Posterior vena cava (tissue), 2 donors: Measurements from ENCODE around the gene SHC4. TPM values are rescaled to one million over a fixed set of nuclear protein-coding genes. Genes with fewer than 3 reads are reported as not detected.
A peak's percentile ranks its signal among the peaks of the same experiment; 100 is the strongest.
"Not testable (repeated sequence)": the region's sequence is repeated elsewhere in the genome, so short reads cannot be mapped to it uniquely, and the experiment has no call there.

Experiments
- DNase-seq: peaks from one replicate; pipeline ENCODE4 v3.0.0-alpha.2; 2020; ENCODE audit warnings: low spot score
- intact Hi-C, 2 donors: fragments of 100-400 bp; cut with DNase I; formaldehyde crosslinking; loops; one replicate each; pipeline versions ENCODE4 v1.14.1 to v1.14.2; 2022 to 2023
- total RNA-seq, 2 donors: library from RNA; stranded (reverse); fragmentation: NEBNext Ultra II Directional; extraction: Animal tissue kit (Norgen Biotek cat#: 25700); gene quantifications; one replicate each; pipeline ENCODE4 v1.2.1, GENCODE V29; 2021
- donor health status: DM: yes; HTN: yes; CAD: no.
- donor health status: DM: yes; HTN: yes; CAD: no.

The SHC4 gene
- total RNA-seq, 2 donors from 2014 or later: 6.2 to 9.7 TPM

DNA sequence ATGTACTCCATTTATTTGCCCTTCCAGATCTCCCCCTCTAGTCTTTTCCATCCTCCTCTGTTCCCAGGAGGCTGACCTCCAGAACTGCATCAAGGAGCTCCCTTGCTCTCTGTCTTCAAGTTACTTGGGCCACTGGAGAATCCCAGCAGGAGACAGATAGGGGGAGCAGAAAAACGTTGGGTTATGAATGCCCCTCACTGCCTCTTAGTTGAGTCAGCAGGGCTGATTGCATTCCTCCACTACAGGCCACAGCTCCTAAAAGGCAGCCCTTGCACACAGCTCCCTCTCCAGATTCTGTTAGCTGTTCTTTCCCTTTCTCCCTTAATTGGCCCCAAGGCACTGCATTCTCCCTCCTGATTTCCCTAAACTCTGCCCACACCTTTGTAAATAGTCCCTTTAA, 140.5 kb downstream of the SHC4 start:
- intact Hi-C loops: no loop called here
- DNase-seq: no peak

DNA sequence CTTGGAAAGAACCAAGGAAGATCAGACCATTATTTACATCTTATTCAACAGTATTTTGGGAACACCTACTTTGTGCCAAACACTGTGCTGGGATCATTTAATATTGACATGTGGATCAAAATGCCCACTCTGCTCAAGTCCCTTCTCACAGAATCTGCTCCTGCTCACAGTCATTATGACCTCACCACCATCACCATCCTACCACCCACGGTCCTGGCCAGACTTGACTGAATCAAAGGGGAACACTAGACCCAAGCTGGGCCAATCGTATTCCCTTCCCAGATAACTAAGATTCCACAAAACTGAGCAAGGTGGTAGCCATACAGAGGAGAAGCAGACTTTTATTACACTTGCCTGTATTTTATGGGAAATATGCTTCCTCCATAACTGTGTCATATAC, 149.4 kb downstream of the SHC4 start:
- intact Hi-C loops: no loop called here
- no peak for DNase-seq

- intact Hi-C loops: no loop called here
- no peak for DNase-seq
These were observed 152.3 kb downstream of the SHC4 start for GRCh38 chr15:48811325-48811958.

GRCh38 chr15:48810414-48811324, 153.1 kb downstream of the SHC4 start, which contains the start of gene CEP152:
Gene CEP152 (minus strand): TSS chr15:48811069. CDS start chr15:48805649, 5,420 bp downstream.
- peak; percentile 98 for DNase-seq
- intact Hi-C loops: no loop called here

DNA sequence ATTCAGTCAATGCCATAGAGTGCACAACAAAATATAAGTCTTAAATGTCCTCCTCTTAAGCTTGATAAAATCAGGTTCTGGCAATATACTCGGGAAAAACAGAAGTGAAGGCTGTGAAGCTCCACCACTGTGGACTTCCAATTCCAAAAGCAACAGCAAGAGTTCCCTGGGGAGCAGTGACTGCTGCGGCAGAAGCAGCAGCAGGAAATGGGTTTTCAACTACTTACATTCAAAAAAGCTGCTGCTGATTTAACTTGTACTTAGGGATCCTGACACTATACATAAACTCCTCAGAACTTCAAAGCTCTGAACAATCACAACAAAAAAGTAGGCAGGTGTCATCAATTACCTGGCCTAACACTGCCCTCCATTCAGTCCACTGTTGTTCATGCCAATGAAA, 157.6 kb downstream of the SHC4 start:
- no peak for DNase-seq
- intact Hi-C loops: loop anchor here in 1 of 2 donors (10.0 kb wide), 1 partner anchor 161 kb away; the partner anchor contains the start of gene FBN1

GRCh38 chr15:48805591-48805990, 158.1 kb downstream of the SHC4 start:
- intact Hi-C loops: loop anchor here in 1 of 2 donors (10.0 kb wide), 1 partner anchor 161 kb away; the partner anchor contains the start of gene FBN1
- DNase-seq: no peak

DNA sequence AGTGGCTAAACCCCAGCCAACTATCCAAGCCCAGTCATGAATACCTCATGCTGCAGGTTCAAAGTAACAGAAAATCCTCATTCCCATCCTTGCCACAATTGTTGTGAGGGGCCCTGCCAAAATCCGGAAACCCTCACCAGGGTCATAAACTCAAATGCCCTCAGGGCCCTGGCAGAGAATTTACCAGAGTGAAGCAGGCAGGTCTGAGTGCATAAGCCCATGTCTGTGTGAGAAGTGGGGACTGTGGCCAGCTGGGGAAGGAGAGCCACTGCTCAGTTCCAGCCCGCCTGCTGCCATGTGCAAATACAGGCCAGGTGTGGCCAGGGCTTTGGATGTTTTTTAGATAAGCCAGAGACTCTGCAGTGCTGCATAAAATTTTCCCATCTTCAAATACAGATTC, 159.8 kb downstream of the SHC4 start:
- DNase-seq: no peak
- intact Hi-C loops: loop anchor here (5.0 to 10.0 kb wide), 3 partner anchors 157 to 447 kb away; partner anchors contain the start of gene FBN1 (in 2 of the 2)

- DNase-seq: no peak
- intact Hi-C loops: loop anchor here (5.0 to 10.0 kb wide), 3 partner anchors 156 to 446 kb away; partner anchors contain the start of gene FBN1 (in 2 of the 2)
These were observed 160.9 kb downstream of the SHC4 start for GRCh38 chr15:48802867-48803266.

GRCh38 chr15:48802257-48802656, 161.5 kb downstream of the SHC4 start:
- intact Hi-C loops: loop anchor here (5.0 to 10.0 kb wide), 3 partner anchors 155 to 445 kb away; partner anchors contain the start of gene FBN1 (in 2 of the 2)
- no peak for DNase-seq

DNA sequence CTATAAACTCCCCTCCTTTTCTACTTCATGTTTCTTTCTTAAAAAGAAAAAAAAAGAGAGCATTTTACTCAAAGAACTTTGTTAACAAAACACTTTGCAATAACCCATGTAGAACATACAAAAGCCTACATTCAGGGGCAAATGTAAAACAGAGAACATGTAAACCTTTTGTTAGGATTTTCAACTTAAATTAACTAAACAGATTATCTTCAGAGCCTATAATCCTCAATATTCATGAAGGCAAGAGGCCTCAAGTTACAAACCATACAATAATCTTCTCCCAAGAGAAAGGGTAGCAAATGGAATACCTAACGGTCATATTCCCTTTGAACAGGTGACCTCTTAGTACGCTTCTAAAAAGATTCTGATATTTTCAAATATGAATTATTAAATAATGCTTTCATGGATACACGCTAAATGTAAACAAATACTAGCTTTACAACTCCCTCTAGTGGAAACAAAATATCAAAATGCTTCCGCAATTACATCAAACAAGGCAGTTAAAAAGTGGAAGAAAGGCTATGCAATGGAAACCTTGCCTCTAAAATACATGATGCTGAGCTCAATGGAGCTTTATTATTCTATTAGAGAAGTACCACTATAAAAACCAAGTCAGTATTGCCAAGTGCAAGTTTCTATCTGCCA, 162.8 kb downstream of the SHC4 start:
- DNase-seq: no peak
- intact Hi-C loops: loop anchor here (5.0 to 10.0 kb wide), 3 partner anchors 154 to 444 kb away; partner anchors contain the start of gene FBN1 (in 2 of the 2)

DNA sequence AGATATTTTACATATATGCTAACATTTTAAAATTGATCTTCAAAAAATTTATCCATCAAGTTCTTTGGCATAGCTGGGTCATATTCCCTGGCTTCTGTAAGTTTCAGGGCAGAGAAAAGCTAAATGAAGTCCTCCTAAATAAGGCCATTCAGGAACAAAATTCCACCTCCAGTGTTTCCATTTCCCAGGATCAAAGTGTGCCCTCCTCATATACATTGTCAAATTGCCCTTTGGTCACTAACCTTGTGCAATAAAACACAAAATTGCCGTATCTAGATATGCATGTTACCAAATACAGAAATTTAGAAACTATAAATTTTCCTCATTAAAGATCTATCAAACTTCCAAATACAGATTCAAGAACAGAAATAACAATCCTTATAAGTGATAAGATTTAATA, 163.5 kb downstream of the SHC4 start:
- no peak for DNase-seq
- intact Hi-C loops: loop anchor here (5.0 to 10.0 kb wide), 3 partner anchors 153 to 443 kb away; partner anchors contain the start of gene FBN1 (in 2 of the 2)

GRCh38 chr15:48798319-48798718, 165.4 kb downstream of the SHC4 start:
- no peak for DNase-seq
- intact Hi-C loops: no loop called here

GRCh38 chr15:48796930-48797329, 166.8 kb downstream of the SHC4 start:
- intact Hi-C loops: no loop called here
- DNase-seq: no peak

DNA sequence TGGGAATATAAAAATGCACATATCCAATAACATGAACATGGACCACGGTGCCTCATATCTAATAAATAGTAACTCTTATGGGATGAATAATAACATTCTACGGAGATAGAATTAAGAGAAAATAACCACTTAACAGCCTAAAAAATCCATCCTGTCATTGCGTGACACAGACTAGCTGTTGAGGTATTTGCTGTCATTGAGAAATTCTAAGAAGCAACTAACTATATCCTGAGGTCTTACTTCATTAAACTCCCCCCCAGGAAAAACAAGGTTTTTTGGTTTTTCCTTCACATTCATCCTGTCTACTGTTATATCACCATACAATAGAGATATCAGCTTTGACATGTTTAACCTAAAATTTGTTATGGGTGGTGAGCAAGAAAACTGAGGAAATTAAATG, 167.2 kb downstream of the SHC4 start:
- intact Hi-C loops: no loop called here
- no peak for DNase-seq

DNA sequence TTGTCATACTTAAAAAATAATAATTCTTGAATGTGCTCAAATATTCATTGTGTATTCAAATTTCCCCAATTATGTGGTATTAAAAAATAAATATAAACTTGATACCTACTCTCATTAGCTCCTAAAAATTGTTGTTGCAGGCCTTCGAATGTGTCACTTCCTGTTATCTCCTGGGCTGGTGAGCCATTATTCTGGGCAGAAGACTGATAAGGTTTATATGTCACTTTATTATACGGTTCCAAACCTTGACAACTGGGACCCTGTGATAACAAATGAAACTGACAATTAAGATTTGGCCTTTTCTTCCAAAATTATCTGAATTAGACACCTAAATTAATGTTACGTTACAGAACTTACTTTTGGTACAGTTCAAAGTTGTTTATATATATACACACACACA, 167.8 kb downstream of the SHC4 start:
- intact Hi-C loops: no loop called here
- DNase-seq: no peak

GRCh38 chr15:48794697-48795134, 169.0 kb downstream of the SHC4 start:
- intact Hi-C loops: no loop called here
- no peak for DNase-seq

DNA sequence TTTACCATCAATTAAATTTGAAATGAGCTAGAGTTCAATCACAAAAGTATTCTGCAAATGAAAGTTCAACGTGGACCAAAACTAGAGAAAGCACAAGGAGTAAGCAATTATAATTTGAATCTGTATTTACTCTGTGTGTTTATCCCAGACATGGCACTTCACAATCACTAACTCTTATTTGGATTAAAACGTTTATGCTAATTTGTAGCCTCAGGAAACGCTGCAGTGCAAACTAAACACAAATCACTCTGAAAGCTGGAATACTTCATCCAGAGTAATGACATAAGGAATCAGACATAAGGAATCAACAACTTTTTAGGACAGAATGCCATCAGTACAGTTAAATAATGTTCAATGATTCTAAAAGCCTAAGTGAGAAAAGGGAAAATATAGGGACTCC, 171.3 kb downstream of the SHC4 start:
- intact Hi-C loops: no loop called here
- DNase-seq: no peak

DNA sequence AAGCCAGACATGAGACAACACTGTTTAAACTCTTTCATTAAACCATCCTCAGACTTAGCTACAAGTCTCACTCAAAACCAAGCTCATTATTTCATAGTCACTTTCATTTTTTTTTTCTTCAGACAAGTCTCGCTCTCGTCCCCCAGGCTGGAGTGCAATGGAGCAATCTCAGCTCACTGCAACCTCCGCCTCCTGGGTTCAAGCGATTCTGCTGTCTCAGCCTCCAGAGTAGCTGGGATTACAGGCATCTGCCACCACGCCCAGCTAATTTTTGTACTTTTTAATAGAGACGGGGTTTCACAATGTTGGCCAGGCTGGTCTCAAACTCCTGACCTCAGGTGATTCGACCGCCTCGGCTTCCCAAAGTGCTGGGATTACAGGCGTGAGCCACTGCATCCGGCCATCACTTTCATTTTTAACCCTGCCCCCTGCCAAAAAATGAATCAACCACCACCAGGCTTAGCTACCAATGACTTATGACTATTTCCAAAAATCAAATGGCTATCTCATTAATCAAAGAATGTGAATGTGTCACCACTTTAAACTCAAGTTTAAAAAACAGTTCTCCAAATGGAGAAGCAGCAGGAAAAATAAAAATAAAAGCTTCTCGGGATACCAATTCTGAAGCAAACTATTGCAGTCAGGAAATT, 173.1 kb downstream of the SHC4 start:
- DNase-seq, intact Hi-C loops: not testable (repeated sequence)

DNA sequence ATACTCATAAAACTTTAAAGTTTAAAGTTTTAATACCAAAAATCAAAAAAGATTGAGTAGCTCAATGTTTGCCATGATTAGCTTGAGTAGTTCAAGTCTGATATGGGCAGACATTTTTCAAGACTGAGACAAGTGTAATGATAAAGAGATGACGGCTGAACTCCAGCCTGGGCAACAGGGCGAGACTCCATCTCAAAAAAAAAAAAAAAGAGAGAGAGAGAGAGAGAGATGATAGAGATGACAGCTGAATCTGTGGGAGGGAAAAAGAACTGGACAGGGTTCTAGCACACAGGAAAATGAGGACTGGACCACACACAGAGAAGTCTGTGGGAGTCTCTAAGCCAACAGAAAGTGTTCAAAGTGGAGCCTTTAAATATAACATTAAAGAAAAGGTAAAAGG, 178.0 kb downstream of the SHC4 start:
- no peak for DNase-seq
- intact Hi-C loops: loop anchor here in 1 of 2 donors (10.0 kb wide), 1 partner anchor 421 kb away; no protein-coding TSS in a partner anchor
